Smooth muscle cell (in vitro differentiated cells): ENCODE data around the gene MITF. TPM values are rescaled to one million over a fixed set of nuclear protein-coding genes. Genes with fewer than 3 reads are reported as not detected.

Experiments
- DNase-seq: peaks from one replicate; lab custom pipeline; 2025; ENCODE audit not compliant: unreplicated experiment; lab: John Stamatoyannopoulos, UW
- H2AFZ ChIP-seq: fragments of 200-600 bp; sonication (generic); 2 replicates; pipeline ENCODE4 v1.6.0; 2016; ENCODE audit warnings: antibody characterized with exemption, low read depth, mild to moderate bottlenecking
- H3F3A ChIP-seq: fragments of 200-600 bp; sonication (generic); 2 replicates; pipeline ENCODE4 v1.6.0; 2017; ENCODE audit warnings: antibody characterized with exemption, low read depth
- H3K27ac ChIP-seq: fragments of 200-600 bp; sonication (generic); 2 replicates; pipeline ENCODE4 v1.5.1; 2016; ENCODE audit warnings: low read depth, mild to moderate bottlenecking
- H3K27me3 ChIP-seq: fragments of 200-600 bp; sonication (generic); 2 replicates; pipeline ENCODE4 v1.6.1; 2016; ENCODE audit warnings: low read depth, mild to moderate bottlenecking
- H3K36me3 ChIP-seq: fragments of 200-600 bp; sonication (generic); 2 replicates; pipeline ENCODE4 v1.5.1; 2016; ENCODE audit warnings: low read depth
- H3K4me1 ChIP-seq: fragments of 200-600 bp; sonication (generic); 2 replicates; pipeline ENCODE4 v1.5.1; 2016; ENCODE audit warnings: low read depth
- H3K4me2 ChIP-seq: fragments of 200-600 bp; sonication (generic); 2 replicates; pipeline ENCODE4 v1.6.0; 2016; ENCODE audit warnings: mild to moderate bottlenecking
- H3K4me3 ChIP-seq: fragments of 200-600 bp; sonication (generic); 2 replicates; pipeline ENCODE4 v1.5.1; 2016; ENCODE audit warnings: mild to moderate bottlenecking
- H3K79me2 ChIP-seq: fragments of 200-600 bp; sonication (generic); 2 replicates; pipeline ENCODE4 v1.6.0; 2016; ENCODE audit warnings: low read depth, mild to moderate bottlenecking
- H3K9ac ChIP-seq: fragments of 200-600 bp; sonication (generic); 2 replicates; pipeline ENCODE4 v1.6.0; 2016; ENCODE audit warnings: low read depth
- H3K9me3 ChIP-seq: fragments of 200-600 bp; sonication (generic); replicated peaks from 2 replicates; pipeline ENCODE4 v1.5.1; 2016; ENCODE audit warnings: low read depth
- H4K20me1 ChIP-seq: fragments of 200-600 bp; sonication (generic); 2 replicates; pipeline ENCODE4 v1.6.0; 2016; ENCODE audit warnings: low read depth
- CTCF ChIP-seq: fragments of 200-600 bp; sonication (generic); IDR thresholded peaks from 2 replicates; pipeline ENCODE4 v1.5.1; 2017; ENCODE audit warnings: borderline replicate concordance, mild to moderate bottlenecking, antibody characterized with exemption; ENCODE audit not compliant: insufficient read depth, poor library complexity, severe bottlenecking
- WGBS: methylation state at CpG from one replicate; pipeline ENCODE4 v1.1.7; 2016; ENCODE audit warnings: low lambda C conversion rate; 5-methylcytosine and 5-hydroxymethylcytosine counted together
- polyA plus RNA-seq: library from polyadenylated mRNA; unstranded; fragments of >200 nt; fragmentation: Nextera tagmentation; extraction: Ambion mirVana; gene quantifications from 2 replicates; pipeline ENCODE4 v1.2.1, GENCODE V29; 2016
- total RNA-seq: library from RNA; depleted of rRNA; stranded (reverse); fragments of >200 nt; gene quantifications from 2 replicates; pipeline ENCODE4 v1.2.3, GENCODE V29; 2014

Gene MITF
- total and polyA plus RNA-seq, 2 experiments from 2014 or later: 2.3 to 3.1 TPM

DNA sequence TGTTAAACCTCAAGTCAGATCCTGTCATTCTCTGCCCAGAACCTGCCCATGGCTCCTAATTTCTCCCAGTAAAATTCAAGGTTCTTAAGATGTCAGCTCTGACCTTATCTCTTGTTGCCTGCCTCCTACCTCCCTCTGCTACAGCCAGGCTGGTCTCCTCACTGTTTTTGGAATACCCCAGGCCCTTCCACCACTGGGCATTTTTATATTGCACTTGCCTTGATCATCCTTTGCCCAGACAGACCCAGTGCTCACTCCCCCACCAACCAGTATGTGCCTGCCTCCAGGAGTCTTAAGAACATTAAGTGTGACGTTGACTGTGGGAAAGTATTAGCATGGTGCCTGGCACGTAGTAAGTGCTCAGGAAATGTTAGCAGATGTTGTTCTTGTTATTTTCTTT, 3.1 kb downstream of the MITF start:
- Histone ChIP-seq H4K20me1 (no peaks in the 10 kb centered on the region), H3K27ac (no peak overlapping the region), H3K4me2 (no peak overlapping the region), H3K4me1 (peaks cover 5% of the 10 kb centered on the region), H3K79me2 (no peaks in the 10 kb centered on the region), H3K36me3 (no peaks in the 10 kb centered on the region), H3F3A (no peaks in the 10 kb centered on the region), H3K9ac (no peak overlapping the region), H3K9me3 (no peaks in the 10 kb centered on the region), H3K4me3 (no peak overlapping the region), H2AFZ (no peak overlapping the region), H3K27me3 (peaks cover 6% of the 10 kb centered on the region)
- 88% methylated on average over 2 of the region's 2 CpGs for WGBS
- TF ChIP-seq CTCF: no peak
- DNase-seq: no peak

- H3K27me3 ChIP-seq: peaks cover 6% of the 10 kb centered on the region
- H3K79me2 ChIP-seq: no peaks in the 10 kb centered on the region
- H4K20me1 ChIP-seq: no peaks in the 10 kb centered on the region
- TF ChIP-seq CTCF: no peak
- 86% methylated on average over 8 of the region's 8 CpGs for WGBS
- no peaks in the 10 kb centered on the region for H3K36me3 ChIP-seq
- no peaks in the 10 kb centered on the region for H3K4me1 ChIP-seq
- no peaks in the 10 kb centered on the region for H3F3A ChIP-seq
- H3K27ac ChIP-seq: no peak overlapping the region
- no peak overlapping the region for H3K9ac ChIP-seq
- no peak overlapping the region for H2AFZ ChIP-seq
- no peak overlapping the region for H3K4me2 ChIP-seq
- no peak overlapping the region for H3K4me3 ChIP-seq
- DNase-seq: no peak
- no peaks in the 10 kb centered on the region for H3K9me3 ChIP-seq
Measured at GRCh38 chr3:69743975-69744906, 5.0 kb downstream of the MITF start.

GRCh38 chr3:69745505-69745904, 6.2 kb downstream of the MITF start:
- Histone ChIP-seq H2AFZ (no peak overlapping the region), H3K4me1 (no peaks in the 10 kb centered on the region), H3K4me2 (no peak overlapping the region), H3F3A (no peaks in the 10 kb centered on the region), H4K20me1 (no peaks in the 10 kb centered on the region), H3K79me2 (no peaks in the 10 kb centered on the region), H3K4me3 (no peak overlapping the region), H3K36me3 (no peaks in the 10 kb centered on the region), H3K27me3 (peaks cover 6% of the 10 kb centered on the region), H3K9ac (no peak overlapping the region), H3K27ac (no peak overlapping the region), H3K9me3 (no peaks in the 10 kb centered on the region)
- DNase-seq: no peak
- TF ChIP-seq CTCF: no peak
- WGBS: 86% methylated on average over 2 of the region's 2 CpGs
